Fibroblast of pulmonary artery (primary cell): Measurements from ENCODE around the gene DLX2.

Source experiments
- DNase-seq: peaks from one replicate; pipeline ENCODE4 v3.0.0-alpha.2; 2010; ENCODE audit warnings: low read depth
- H3K4me3 ChIP-seq: replicated peaks from 2 replicates; pipeline ENCODE4 v1.5.1; 2011; ENCODE audit warnings: low read depth, mild to moderate bottlenecking, control low read depth, low read length, moderate library complexity
- TF ChIP-seq, protein P1 (sequence below): IDR thresholded peaks from 2 replicates; pipeline ENCODE4 v1.5.1; 2011; ENCODE audit warnings: mild to moderate bottlenecking, control low read depth, low read length, inconsistent platforms; ENCODE audit errors: missing control alignments

DLX2 gene

GRCh38 chr2:172087780-172088244 lies 14.9 kb downstream of the DLX2 start:
- peak overlapping the region; percentile 53 for H3K4me3 ChIP-seq
- no peak for DNase-seq
- TF ChIP-seq, protein P1, sequence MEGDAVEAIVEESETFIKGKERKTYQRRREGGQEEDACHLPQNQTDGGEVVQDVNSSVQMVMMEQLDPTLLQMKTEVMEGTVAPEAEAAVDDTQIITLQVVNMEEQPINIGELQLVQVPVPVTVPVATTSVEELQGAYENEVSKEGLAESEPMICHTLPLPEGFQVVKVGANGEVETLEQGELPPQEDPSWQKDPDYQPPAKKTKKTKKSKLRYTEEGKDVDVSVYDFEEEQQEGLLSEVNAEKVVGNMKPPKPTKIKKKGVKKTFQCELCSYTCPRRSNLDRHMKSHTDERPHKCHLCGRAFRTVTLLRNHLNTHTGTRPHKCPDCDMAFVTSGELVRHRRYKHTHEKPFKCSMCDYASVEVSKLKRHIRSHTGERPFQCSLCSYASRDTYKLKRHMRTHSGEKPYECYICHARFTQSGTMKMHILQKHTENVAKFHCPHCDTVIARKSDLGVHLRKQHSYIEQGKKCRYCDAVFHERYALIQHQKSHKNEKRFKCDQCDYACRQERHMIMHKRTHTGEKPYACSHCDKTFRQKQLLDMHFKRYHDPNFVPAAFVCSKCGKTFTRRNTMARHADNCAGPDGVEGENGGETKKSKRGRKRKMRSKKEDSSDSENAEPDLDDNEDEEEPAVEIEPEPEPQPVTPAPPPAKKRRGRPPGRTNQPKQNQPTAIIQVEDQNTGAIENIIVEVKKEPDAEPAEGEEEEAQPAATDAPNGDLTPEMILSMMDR: no peak

DNA sequence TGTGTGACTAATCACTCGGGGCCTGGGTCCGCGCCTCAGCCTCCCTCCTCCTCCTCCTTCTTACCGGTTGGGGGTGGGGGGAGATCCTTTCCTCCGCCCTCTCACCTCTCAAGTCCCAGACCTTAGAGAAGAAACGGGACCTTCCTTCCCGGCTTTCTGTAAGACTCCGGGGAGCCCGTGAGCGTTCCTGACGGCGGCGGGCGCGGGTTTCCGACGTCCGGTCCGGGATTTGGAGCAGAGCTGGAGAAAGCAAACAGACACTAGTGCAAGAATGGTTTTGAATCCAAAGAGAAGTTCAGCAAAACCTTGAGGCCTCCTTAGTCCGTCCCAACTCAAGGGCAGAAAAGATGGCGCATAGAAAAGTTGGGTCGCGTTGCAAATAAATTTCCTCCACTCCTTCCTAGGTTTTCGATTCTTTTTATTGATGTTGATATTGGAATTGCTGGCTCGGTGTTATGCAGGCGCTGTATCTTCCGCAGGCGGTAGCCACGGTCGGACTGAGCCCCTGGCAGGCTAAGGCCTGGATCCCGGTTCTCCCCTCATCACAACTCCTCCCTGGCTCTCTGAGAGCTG lies 15.4 kb downstream of the DLX2 start:
- peak overlapping the region; percentile 53 for H3K4me3 ChIP-seq
- no peak for DNase-seq
- TF ChIP-seq, protein P1: no peak

GRCh38 chr2:172086241-172087206 lies 16.2 kb downstream of the DLX2 start:
- H3K4me3 ChIP-seq: peak overlapping the region; percentile 53
- TF ChIP-seq, protein P1: peak; percentile 2
- no peak for DNase-seq

DNA sequence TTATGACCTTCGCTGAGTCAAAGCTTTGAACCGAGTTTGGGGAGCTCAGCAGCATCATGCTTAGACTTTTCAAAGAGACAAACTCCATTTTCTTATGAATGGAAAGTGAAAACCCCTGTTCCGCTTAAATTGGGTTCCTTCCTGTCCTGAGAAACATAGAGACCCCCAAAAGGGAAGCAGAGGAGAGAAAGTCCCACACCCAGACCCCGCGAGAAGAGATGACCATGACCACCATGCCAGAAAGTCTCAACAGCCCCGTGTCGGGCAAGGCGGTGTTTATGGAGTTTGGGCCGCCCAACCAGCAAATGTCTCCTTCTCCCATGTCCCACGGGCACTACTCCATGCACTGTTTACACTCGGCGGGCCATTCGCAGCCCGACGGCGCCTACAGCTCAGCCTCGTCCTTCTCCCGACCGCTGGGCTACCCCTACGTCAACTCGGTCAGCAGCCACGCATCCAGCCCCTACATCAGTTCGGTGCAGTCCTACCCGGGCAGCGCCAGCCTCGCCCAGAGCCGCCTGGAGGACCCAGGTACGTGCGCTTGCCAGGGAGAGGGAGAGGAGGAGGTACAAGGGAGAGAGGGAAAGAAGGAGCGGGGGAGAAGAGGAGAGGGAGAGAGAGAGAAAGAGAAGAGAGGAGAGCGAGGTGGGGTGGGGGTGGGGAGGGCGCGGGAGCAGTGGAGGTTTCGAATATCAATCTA lies 17.1 kb downstream of the DLX2 start, which contains the start of gene DLX1:
DLX1 (plus strand) TSS at position 48 of the 700 bp plus-strand sequence; CDS start at position 219, 171 bp downstream.
- peak within 1 kb of the TSS; percentile 53 for H3K4me3 ChIP-seq
- TF ChIP-seq, protein P1: no peak
- DNase-seq: no peak

GRCh38 chr2:172084645-172085459 lies 17.8 kb downstream of the DLX2 start:
- peak; percentile 94 for DNase-seq
- peak overlapping the region; percentile 53 for H3K4me3 ChIP-seq
- TF ChIP-seq, protein P1: no peak

DNA sequence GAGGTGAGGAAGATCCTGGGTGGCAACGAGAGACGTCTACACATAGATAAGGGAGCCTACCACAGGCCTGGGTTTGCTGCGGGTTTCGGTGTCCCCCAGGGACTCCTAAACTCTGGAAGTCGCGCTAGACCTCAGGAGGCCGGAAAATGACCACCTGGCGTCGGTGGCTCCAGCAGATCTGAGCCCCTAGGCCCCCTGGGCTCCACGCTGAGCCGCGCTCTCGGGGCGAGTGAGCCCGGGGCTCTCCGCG lies 18.4 kb downstream of the DLX2 start:
- TF ChIP-seq, protein P1: no peak
- peak overlapping the region; percentile 53 for H3K4me3 ChIP-seq
- no peak for DNase-seq
